Measurements from ENCODE around the gene STMP1.

GRCh38 chr7:135681762-135682161 lies 19.4 kb downstream of the STMP1 start:
- TF ChIP-seq CTCF (IDR thresholded peaks at IDR 0.05) = no peak
- TF ChIP-seq POLR2A (IDR thresholded peaks at IDR 0.05) = no peak

Measured in lower leg skin (tissue), 3 donors.